GM19351 (cell line): ENCODE results near the gene MSLN.
"Not testable (repeated sequence)": the region's sequence is repeated elsewhere in the genome, so short reads cannot be mapped to it uniquely, and the experiment has no call there.

Experiments
- ATAC-seq: cut with Tn5 transposase; IDR thresholded peaks from one replicate; pipeline ENCODE4 v1.9.1; 2021; ENCODE audit warnings: mild to moderate bottlenecking, moderate library complexity; ENCODE audit not compliant: unreplicated experiment

The MSLN gene

GRCh38 chr16:754121-754607 lies 6.4 kb upstream of the MSLN start:
- not testable (repeated sequence) for ATAC-seq

- no peak for ATAC-seq
Observed at GRCh38 chr16:754656-755055, 5.9 kb upstream of the MSLN start.

GRCh38 chr16:756428-756827 lies 4.1 kb upstream of the MSLN start:
- no peak for ATAC-seq

GRCh38 chr16:759110-759910 lies 1.2 kb upstream of the MSLN start:
- ATAC-seq: no peak

- no peak for ATAC-seq
Observed at GRCh38 chr16:760065-760464, 469 bp upstream of the MSLN start.

- ATAC-seq: no peak
Observed at GRCh38 chr16:761625-762513, 1.3 kb downstream of the MSLN start.

GRCh38 chr16:762595-763268 lies 2.2 kb downstream of the MSLN start:
- ATAC-seq: no peak

GRCh38 chr16:763369-764183 lies 3.0 kb downstream of the MSLN start:
- no peak for ATAC-seq

- ATAC-seq: no peak
Observed at GRCh38 chr16:764184-764750, 3.7 kb downstream of the MSLN start.

- no peak for ATAC-seq
Observed at GRCh38 chr16:764848-765487, 4.4 kb downstream of the MSLN start.

GRCh38 chr16:765488-765865 lies 4.9 kb downstream of the MSLN start:
- ATAC-seq: no peak

- ATAC-seq: no peak
Observed at GRCh38 chr16:766008-766819, 5.7 kb downstream of the MSLN start.

GRCh38 chr16:766820-767640 lies 6.5 kb downstream of the MSLN start:
- ATAC-seq: no peak

- ATAC-seq: no peak
Observed at GRCh38 chr16:767743-768235, 7.3 kb downstream of the MSLN start.

- no peak for ATAC-seq
Observed at GRCh38 chr16:768428-768827, 7.9 kb downstream of the MSLN start.

- no peak for ATAC-seq
Observed at GRCh38 chr16:769184-769784, 8.8 kb downstream of the MSLN start.

- no peak for ATAC-seq
Observed at GRCh38 chr16:769934-770333, 9.4 kb downstream of the MSLN start.
